ENCODE data around the gene NPPC. TPM values are rescaled to one million over a fixed set of nuclear protein-coding genes. Genes with fewer than 3 reads are reported as not detected.

NPPC gene
- total RNA-seq, 1 donor from 2014 or later: 5.4 TPM

DNA sequence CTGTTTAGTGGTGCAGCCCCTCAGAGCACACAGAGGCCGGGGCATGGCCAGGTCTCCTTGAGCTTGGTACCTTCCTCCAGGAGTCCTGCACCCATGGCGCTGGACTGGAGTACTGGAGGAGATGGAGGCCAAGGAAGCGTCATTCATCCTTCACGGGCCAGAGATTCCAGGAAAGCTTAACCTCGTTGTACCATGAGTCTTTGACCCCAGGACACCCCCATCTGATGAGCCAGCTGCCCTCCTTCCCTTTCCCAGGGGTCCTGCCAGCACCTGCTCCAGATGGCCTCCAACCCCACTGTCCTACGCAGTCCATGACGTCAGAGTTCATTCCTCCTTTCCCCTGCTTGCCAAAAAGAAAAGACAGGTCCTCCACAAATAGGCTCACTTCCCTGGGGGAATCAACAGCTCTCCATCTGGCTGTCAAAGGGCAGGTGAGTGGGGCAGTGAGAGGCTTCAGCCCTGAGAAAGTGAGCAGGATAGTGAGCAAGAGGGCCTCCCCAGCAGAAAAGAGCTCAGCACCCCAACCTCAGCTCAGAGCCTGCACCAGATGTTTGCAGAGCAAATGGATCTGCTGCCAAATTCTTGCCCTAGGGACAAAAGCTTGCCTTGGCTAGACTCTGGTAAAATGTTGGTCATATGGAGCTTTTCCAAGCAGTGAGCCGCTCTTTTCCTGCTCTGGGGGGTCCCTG, 4.5 kb upstream of the NPPC start:
- peak; percentile 44 for DNase-seq (ENCODE audit: extremely low spot score, unreplicated experiment)
- no peak overlapping the region for H3K27ac Mint-ChIP-seq
- no peaks in the 10 kb centered on the region for H3K36me3 Mint-ChIP-seq
- H3K4me3 Mint-ChIP-seq: no peak overlapping the region
- peaks cover 57% of the 10 kb centered on the region for H3K27me3 Mint-ChIP-seq
- H3K4me1 Mint-ChIP-seq (ENCODE audit: unreplicated experiment): no peaks in the 10 kb centered on the region
- TF ChIP-seq, protein P1, sequence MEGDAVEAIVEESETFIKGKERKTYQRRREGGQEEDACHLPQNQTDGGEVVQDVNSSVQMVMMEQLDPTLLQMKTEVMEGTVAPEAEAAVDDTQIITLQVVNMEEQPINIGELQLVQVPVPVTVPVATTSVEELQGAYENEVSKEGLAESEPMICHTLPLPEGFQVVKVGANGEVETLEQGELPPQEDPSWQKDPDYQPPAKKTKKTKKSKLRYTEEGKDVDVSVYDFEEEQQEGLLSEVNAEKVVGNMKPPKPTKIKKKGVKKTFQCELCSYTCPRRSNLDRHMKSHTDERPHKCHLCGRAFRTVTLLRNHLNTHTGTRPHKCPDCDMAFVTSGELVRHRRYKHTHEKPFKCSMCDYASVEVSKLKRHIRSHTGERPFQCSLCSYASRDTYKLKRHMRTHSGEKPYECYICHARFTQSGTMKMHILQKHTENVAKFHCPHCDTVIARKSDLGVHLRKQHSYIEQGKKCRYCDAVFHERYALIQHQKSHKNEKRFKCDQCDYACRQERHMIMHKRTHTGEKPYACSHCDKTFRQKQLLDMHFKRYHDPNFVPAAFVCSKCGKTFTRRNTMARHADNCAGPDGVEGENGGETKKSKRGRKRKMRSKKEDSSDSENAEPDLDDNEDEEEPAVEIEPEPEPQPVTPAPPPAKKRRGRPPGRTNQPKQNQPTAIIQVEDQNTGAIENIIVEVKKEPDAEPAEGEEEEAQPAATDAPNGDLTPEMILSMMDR (conservative IDR thresholded peaks at IDR 0.05): no peak
- H3K9me3 Mint-ChIP-seq: no peaks in the 10 kb centered on the region

DNA sequence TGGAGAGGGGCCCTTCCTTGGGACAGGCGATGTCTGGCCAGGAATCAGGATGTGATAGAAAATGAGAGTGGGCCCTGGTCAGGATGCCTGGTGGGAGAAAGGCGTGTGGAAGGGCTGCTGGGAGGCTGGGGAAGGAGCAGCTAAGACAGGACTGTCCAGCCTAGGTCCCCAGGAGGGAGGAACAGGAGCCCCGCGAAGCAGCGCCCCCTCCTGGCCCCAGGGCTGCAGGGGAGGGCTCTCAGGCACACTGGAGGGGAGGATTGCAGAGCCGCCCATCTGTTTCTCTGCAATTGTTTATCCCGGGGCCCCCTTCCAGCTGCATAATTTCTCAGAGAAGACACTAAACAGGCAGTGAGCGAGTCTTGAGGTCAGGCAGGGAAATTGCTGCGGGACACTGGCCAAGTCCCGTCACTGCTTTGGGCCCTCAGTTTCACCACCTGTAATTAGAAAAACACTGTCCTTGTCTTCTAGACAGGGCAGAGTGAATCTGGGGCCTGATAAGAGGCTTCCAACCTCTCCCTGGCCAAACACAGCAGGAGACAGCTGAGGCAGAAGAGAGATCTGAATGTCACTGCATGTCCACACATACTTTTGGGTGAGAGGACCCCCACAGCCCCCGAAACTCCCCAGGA, 3.9 kb upstream of the NPPC start:
- TF ChIP-seq, protein P1 (conservative IDR thresholded peaks at IDR 0.05): peak; percentile 63
- Mint-ChIP-seq H3K9me3 (no peaks in the 10 kb centered on the region), H3K4me3 (no peak overlapping the region), H3K36me3 (no peaks in the 10 kb centered on the region), H3K27ac (no peak overlapping the region), H3K4me1 (ENCODE audit: unreplicated experiment) (no peaks in the 10 kb centered on the region), H3K27me3 (peaks cover 57% of the 10 kb centered on the region)
- peak; percentile 66 for DNase-seq (ENCODE audit: extremely low spot score, unreplicated experiment)

DNA sequence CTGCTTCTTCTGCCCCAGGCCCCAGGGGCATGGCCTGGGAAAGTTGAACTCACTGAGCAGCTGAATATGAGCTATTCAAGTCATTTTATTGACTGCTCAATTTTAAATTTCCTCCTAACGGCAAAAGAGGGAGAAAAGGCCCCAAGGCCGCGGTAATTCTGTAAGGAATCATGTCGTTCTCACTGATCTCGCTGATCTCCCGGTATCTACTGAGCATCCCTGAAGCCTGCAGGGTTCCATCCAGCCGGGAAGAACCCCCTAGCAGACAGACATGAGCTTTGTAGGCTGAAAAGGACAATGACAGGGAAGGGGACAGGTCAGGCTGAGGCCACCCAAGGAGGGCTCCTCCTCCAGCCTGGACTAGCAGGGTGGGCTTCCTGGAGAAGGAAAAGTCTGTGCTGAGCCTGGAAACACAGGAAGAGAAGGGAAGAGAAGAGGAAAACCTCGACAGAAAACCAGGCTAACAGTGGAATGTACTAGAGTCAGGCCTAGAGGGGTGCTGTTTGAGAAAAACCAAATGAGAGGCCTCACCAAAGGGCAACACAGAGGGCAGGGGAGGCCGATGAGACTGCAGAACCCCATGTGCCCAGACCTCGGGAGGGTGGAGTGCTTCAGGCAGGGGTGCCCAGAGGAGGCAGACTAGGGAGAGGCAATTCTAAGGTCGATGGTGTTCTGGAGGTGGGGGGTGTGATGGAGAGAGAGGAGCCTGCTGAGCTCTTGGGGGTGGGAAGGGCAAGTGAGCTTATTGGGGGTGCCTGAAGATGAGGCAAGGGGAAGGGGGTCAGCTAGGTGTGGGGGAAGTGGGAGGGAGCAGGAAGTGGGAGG, 2.9 kb upstream of the NPPC start:
- peaks cover 3% of the 10 kb centered on the region for H3K4me1 Mint-ChIP-seq (ENCODE audit: unreplicated experiment)
- peaks cover 67% of the 10 kb centered on the region for H3K27me3 Mint-ChIP-seq
- DNase-seq (ENCODE audit: extremely low spot score, unreplicated experiment): peak; percentile 39
- no peak overlapping the region for H3K4me3 Mint-ChIP-seq
- TF ChIP-seq, protein P1 (conservative IDR thresholded peaks at IDR 0.05): no peak
- H3K27ac Mint-ChIP-seq: no peak overlapping the region
- H3K9me3 Mint-ChIP-seq: no peaks in the 10 kb centered on the region
- H3K36me3 Mint-ChIP-seq: no peaks in the 10 kb centered on the region

DNA sequence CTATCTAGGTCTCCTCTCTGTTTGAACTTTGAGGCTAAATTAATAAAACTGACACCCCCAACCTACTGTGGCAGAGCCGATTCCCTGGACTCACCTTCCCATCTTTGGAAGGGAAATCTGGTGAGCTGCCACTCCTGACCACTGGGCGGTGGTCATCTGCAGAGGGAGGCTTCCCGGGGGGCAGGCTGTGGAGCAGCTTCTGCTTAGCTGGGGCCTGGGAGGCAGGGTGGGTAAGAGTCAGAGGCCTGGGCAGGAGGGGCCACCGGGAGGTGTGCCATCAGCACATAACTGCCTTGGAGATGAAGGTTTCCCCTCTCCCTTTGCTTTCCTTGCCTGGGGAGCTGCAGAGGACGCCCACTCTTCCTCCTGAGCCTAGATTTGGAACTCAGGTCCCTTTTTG, 2.3 kb upstream of the NPPC start:
- H3K4me3 Mint-ChIP-seq: peak overlapping the region; percentile 83
- H3K9me3 Mint-ChIP-seq: no peaks in the 10 kb centered on the region
- no peak overlapping the region for H3K27ac Mint-ChIP-seq
- H3K4me1 Mint-ChIP-seq (ENCODE audit: unreplicated experiment): peaks cover 10% of the 10 kb centered on the region
- DNase-seq (ENCODE audit: extremely low spot score, unreplicated experiment): peak; percentile 60
- H3K27me3 Mint-ChIP-seq: peaks cover 73% of the 10 kb centered on the region
- TF ChIP-seq, protein P1 (conservative IDR thresholded peaks at IDR 0.05): peak; percentile 61
- H3K36me3 Mint-ChIP-seq: no peaks in the 10 kb centered on the region

DNA sequence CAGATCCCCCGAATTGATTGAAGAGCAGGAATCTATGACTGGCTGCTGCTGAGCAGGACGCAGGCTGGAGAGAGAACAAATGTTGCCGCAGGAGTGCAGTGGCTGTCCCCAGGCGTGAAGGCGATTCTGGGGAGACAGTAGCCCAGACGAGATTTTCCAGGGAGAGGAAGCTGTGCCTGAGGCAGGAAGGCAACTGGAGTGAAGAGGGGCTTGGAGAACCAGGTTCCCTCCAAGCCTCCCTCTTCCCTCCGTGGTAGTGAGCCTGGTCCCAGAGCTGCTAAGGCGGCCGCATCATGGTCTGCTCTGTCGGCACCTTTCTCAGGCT, 1.3 kb upstream of the NPPC start:
- TF ChIP-seq, protein P1 (conservative IDR thresholded peaks at IDR 0.05): no peak
- peaks cover 10% of the 10 kb centered on the region for H3K4me1 Mint-ChIP-seq (ENCODE audit: unreplicated experiment)
- peaks cover 72% of the 10 kb centered on the region for H3K27me3 Mint-ChIP-seq
- H3K36me3 Mint-ChIP-seq: no peaks in the 10 kb centered on the region
- H3K27ac Mint-ChIP-seq: no peak overlapping the region
- no peaks in the 10 kb centered on the region for H3K9me3 Mint-ChIP-seq
- peak overlapping the region; percentile 83 for H3K4me3 Mint-ChIP-seq
- no peak for DNase-seq (ENCODE audit: extremely low spot score, unreplicated experiment)

Measured in type B pancreatic cell (in vitro differentiated cells).